Measurements from ENCODE around the gene TRMO.
"Not testable (repeated sequence)": the region's sequence is repeated elsewhere in the genome, so short reads cannot be mapped to it uniquely, and the experiment has no call there.

TRMO gene

DNA sequence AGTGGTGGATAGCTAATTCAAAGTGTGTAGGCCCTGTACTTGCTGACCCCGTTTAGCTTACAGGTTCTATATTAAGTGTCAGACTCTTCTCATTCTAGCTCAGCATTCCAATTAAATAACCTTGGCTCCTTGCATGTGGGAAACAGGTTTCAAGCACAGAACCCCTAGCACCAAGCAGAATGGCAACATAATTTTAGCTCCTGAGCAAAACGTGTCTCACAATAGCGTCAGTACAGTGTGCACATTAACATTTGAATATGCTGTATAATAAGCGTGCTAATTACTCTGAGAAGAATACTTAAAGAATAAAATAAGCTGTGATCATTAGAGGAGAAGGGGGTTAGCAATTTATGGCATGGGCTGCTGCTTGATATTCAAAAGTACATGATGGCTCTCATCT lies 39.8 kb upstream of the TRMO start:
- DNase-seq (ENCODE audit: extremely low read depth, low read depth) = no peak
- TF ChIP-seq, protein P1, sequence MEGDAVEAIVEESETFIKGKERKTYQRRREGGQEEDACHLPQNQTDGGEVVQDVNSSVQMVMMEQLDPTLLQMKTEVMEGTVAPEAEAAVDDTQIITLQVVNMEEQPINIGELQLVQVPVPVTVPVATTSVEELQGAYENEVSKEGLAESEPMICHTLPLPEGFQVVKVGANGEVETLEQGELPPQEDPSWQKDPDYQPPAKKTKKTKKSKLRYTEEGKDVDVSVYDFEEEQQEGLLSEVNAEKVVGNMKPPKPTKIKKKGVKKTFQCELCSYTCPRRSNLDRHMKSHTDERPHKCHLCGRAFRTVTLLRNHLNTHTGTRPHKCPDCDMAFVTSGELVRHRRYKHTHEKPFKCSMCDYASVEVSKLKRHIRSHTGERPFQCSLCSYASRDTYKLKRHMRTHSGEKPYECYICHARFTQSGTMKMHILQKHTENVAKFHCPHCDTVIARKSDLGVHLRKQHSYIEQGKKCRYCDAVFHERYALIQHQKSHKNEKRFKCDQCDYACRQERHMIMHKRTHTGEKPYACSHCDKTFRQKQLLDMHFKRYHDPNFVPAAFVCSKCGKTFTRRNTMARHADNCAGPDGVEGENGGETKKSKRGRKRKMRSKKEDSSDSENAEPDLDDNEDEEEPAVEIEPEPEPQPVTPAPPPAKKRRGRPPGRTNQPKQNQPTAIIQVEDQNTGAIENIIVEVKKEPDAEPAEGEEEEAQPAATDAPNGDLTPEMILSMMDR (IDR thresholded peaks at IDR 0.05; ENCODE audit: low read depth, low read length) = no peak

- DNase-seq (ENCODE audit: extremely low read depth, low read depth) = no peak
- TF ChIP-seq, protein P1 (IDR thresholded peaks at IDR 0.05; ENCODE audit: low read depth, low read length) = no peak
These were observed 39.1 kb upstream of the TRMO start for GRCh38 chr9:97961361-97961760.

DNA sequence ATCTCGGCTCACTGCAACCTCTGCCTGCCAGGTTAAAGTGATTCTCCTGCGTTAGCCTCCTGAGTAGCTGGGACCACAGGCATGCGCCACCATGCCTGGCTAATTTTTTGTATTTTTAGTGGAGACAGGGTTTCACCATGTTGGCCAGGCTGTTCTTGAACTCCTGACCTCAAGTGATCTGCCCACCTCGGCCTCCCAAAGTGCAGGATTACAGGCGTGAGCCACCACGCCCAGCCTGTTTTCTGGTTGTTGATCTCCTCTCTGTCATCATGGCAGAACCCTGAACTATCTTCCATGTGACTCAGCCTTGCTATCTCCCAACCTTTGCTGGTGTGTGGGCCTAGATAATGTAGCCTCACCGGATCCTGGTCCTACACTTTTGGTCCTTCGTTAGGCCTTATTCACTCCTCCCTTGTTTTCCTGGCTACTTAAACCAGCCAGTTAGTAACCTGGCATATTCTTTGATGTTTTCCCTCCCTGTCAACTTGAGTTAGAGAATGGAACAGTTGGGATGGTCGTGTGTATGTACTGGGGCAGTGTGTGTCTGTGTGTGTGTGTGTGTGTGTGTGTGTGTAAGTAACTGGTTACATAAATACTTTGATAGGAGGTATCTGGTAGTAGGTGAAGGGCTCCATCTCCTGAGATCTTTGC lies 38.5 kb upstream of the TRMO start:
- not testable (repeated sequence) for DNase-seq (ENCODE audit: extremely low read depth, low read depth)

DNA sequence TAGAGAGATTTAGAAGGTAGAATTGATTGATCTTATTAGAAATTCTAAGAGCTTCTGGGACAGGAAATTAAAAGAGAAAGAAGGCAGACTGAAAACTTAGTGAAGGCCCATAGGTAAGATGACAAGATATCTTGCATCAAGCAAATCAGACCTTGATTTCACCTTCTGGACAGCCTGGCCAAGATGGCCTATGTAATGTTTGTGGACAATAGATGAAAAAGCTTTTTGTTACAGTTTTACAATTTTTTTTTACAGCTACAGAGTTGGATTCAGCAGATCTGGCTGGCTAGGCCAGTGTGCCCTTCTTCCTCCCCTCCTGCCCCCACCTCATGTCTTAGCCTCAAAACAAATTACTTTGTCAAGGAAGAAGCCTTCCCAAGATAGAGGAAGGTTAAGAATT lies 37.3 kb upstream of the TRMO start:
- DNase-seq (ENCODE audit: extremely low read depth, low read depth) = no peak
- TF ChIP-seq, protein P1 (IDR thresholded peaks at IDR 0.05; ENCODE audit: low read depth, low read length) = no peak

- TF ChIP-seq, protein P1 (IDR thresholded peaks at IDR 0.05; ENCODE audit: low read depth, low read length) = no peak
- DNase-seq (ENCODE audit: extremely low read depth, low read depth) = no peak
These were observed 36.7 kb upstream of the TRMO start for GRCh38 chr9:97958812-97959511.

DNA sequence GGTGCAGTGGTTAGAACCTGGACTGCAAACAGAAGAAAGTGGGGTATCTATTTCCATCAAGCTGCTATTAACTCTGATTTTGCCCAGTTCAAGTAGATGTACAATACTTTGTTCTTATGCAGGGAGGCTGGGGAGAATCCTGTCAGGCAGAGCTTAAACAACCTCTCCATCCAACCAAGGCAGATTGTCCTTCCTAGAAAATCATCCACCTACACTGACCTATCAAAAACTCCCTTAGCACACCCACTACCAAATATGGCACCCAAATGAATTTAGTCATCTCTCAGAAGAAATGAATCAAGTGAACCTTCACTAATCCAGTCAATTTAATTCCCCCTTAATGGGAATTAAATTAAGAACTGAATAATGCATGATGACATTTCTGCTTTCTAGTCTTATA lies 34.0 kb upstream of the TRMO start:
- TF ChIP-seq, protein P1 (IDR thresholded peaks at IDR 0.05; ENCODE audit: low read depth, low read length) = no peak
- DNase-seq (ENCODE audit: extremely low read depth, low read depth) = no peak

GRCh38 chr9:97954550-97954989 lies 32.3 kb upstream of the TRMO start:
- no peak for DNase-seq (ENCODE audit: extremely low read depth, low read depth)
- TF ChIP-seq, protein P1 (IDR thresholded peaks at IDR 0.05; ENCODE audit: low read depth, low read length) = peak; percentile 25

DNA sequence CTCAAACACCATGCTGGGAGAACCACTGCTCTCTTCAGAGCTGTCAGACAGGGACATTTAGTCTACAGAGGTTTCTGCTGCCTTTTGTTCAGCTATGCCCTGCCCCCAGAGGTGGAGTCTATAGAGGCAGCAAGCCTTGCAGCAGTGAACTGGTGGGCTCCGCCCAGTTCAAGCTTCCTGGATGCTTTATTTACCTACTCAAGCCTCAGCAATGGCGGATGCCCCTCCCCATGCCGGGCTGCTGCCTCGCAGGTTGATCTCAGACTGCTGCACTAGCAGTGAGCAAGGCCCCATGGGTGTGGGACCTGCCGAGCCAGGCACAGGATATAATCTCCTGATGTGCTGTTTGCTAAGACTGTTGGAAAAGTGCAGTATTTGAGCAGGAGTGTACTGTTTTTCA lies 28.6 kb upstream of the TRMO start:
- DNase-seq (ENCODE audit: extremely low read depth, low read depth) = not testable (repeated sequence)

DNA sequence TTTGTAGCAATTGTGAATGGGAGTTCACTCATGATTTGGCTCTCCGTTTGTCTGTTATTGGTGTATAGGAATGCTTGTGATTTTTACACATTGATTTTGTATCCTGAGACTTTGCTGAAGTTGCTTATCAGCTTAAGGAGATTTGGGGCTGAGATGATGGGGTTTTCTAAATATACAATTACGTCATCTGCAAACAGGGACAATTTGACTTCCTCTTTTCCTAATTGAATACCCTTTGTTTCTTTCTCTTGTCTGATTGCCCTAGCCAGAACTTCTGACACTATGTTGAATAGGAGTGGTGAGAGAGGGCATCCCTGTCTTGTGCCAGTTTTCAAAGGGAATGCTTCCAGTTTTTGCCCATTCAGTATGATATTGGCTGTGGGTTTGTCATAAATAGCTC lies 24.8 kb upstream of the TRMO start:
- DNase-seq (ENCODE audit: extremely low read depth, low read depth) = not testable (repeated sequence)

DNA sequence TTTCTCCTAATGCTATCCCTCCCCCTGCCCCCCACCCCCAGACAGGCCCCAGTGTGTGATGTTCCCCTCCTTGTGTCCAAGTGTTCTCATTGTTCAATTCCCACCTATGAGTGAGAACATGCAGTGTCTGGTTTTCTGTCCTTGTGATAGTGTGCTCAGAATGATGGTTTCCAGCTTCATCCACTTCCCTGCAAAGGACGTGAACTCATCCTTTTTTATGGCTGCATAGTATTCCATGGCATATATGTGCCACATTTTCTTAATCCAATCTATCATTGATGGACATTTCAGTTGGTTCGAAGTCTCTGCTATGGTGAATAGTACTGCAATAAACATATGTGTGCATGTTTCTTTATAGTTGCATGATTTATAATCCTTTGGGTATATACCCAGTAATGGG lies 23.2 kb upstream of the TRMO start:
- not testable (repeated sequence) for DNase-seq (ENCODE audit: extremely low read depth, low read depth)

All from AG09319 (cell line).